Epithelial cell of esophagus (primary cell): ENCODE results near the gene DSCAM.
"Not testable (repeated sequence)": the region's sequence is repeated elsewhere in the genome, so short reads cannot be mapped to it uniquely, and the experiment has no call there.

Experiments used
- DNase-seq: peaks from one replicate; pipeline ENCODE4 v3.0.0; 2010; ENCODE audit warnings: low read depth
- H3K4me3 ChIP-seq: 2 replicates; pipeline ENCODE4 v1.5.1; 2011; ENCODE audit warnings: mild to moderate bottlenecking, low read length, control low read depth
- CTCF ChIP-seq: IDR thresholded peaks from 2 replicates; pipeline ENCODE4 v1.5.1; 2011; ENCODE audit warnings: low read depth, mild to moderate bottlenecking, low read length, control low read depth, inconsistent platforms; ENCODE audit not compliant: insufficient read depth; ENCODE audit errors: missing control alignments

DSCAM gene

DNA sequence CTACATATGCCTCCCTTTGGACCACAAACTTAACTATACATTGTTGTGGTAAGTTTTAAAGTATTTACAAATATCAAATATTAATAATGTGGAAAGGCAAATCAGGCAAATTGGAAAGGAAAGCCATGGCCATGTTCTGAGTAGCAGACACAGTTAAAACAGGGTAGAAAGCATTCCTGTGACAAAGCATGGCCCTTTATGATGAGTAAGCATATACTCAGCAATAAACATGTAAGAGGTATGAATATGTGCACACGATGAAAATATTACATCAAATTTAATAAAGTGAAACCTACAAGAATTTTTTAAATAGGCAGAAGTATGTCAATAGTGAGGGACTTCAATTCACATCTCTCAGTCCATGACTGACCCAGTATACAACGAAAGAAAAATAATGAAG, 389.2 kb downstream of the DSCAM start:
- H3K4me3 ChIP-seq, result no peak overlapping the region
- DNase-seq, result peak; percentile 29
- no peak for TF ChIP-seq CTCF

DNA sequence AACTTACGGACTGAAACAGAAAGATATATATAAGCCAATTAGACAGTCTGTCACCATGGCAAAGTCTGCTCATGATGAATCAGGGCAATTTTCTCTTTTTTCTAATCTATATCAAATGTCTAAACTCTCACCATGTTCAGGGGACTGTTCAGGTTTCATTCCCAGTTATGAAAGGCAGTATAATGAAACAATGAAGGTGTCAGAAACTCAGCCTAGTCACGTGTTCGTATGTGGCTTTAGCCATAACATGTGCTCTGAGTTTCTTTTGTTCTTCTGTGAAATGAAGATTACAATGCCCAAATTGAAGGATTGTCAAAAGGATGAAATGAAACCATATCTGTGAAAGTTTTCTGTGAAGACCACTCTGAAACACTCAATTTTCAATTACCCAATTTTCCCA, 392.9 kb downstream of the DSCAM start:
- no peak for DNase-seq
- no peak for TF ChIP-seq CTCF
- no peak overlapping the region for H3K4me3 ChIP-seq

DNA sequence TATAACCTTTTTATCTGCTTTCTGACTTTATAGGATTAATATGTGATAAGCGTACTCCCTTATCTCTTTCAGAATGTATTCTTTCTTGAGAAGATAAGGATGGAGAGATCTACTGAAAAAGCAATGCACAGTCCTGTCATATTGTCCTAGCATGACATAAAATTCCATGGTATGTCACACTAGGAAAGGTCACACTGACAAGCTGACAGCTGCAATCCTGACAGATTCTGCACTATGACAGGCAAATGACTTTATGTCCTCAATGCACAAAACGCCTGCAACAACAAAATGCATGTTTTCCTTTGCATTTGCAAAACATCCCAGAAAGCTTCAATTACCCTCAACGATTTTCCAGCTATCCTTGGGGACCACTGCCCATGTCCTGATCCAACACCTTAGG, 393.8 kb downstream of the DSCAM start:
- TF ChIP-seq CTCF, result no peak
- no peak overlapping the region for H3K4me3 ChIP-seq
- DNase-seq, result no peak

DNA sequence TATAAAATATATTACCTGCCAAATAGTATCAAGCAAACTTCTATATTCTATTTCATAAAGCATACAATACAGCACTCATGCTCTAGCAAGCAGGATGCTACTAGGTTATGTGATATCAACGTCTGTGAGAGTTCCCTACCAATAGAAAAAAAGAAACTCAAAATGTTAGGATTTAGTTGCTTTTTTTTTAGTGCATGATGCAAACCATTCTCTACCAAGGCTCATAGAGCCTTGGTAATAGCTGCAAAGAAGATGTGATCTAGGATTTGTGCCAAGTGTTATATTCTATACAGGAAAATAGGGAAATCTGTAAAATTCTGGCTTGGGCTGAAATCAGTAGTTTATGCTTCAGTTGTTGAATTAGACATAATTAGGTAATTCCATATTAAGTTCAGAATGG, 394.4 kb downstream of the DSCAM start:
- DNase-seq, result no peak
- H3K4me3 ChIP-seq, result no peak overlapping the region
- no peak for TF ChIP-seq CTCF

- no peak overlapping the region for H3K4me3 ChIP-seq
- DNase-seq, result no peak
- TF ChIP-seq CTCF, result no peak
Measured at GRCh38 chr21:40447016-40447415, 399.9 kb downstream of the DSCAM start.

DNA sequence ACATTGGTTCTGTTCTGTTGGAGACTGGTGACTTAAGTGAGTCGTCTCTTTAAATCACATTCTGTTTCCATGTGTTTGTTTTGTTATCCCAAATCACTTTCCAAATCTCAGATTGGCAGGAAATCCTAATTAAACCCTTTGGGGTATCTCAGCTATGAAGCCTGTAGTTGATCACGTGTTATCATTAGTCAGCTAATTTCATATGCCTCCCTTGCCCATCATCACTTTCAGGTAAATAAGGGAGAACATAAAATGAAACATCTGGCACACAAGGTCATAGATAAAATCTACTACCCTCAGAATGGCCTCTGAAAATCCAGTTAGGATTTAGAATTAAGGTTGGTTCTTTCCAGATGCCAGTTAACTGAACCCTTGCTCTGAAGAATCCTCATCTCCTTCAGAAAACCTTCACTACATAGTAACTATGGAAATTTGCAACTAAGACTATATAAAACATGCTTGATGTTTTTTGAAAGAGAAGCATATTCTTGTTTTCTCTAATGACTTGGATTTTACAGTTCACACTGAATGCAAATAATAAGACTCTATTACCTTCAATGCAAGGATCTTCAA, 401.5 kb downstream of the DSCAM start:
- DNase-seq, result peak; percentile 19
- TF ChIP-seq CTCF, result no peak
- no peak overlapping the region for H3K4me3 ChIP-seq

- not testable (repeated sequence) for DNase-seq, H3K4me3 ChIP-seq
Measured at GRCh38 chr21:40439581-40439980, 407.4 kb downstream of the DSCAM start.

- no peak overlapping the region for H3K4me3 ChIP-seq
- DNase-seq, result no peak
- no peak for TF ChIP-seq CTCF
Measured at GRCh38 chr21:40438616-40439015, 408.3 kb downstream of the DSCAM start.
